GM03348 (cell line): ENCODE results near the gene SPTBN5.
A peak's percentile ranks its signal among the peaks of the same experiment; 100 is the strongest.

Experiments used
- DNase-seq: peaks from one replicate; pipeline ENCODE4 v3.0.0; 2012; ENCODE audit warnings: low spot score

Gene SPTBN5

DNA sequence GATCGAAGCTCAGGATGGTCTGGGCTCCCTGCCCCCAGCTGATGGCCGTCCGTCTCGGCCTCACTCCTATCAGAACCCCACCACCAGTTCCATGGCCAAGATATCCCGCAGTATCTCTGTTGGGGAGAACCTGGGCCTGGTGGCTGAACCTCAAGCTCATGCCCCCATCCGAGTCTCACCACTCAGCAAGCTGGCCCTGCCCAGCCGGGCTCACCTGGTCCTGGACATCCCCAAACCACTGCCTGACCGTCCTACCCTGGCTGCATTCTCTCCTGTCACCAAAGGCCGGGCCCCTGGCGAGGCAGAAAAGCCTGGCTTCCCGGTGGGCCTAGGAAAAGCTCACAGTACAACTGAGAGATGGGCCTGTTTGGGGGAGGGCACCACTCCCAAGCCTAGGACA lies 70.4 kb downstream of the SPTBN5 start:
- DNase-seq, result no peak

DNA sequence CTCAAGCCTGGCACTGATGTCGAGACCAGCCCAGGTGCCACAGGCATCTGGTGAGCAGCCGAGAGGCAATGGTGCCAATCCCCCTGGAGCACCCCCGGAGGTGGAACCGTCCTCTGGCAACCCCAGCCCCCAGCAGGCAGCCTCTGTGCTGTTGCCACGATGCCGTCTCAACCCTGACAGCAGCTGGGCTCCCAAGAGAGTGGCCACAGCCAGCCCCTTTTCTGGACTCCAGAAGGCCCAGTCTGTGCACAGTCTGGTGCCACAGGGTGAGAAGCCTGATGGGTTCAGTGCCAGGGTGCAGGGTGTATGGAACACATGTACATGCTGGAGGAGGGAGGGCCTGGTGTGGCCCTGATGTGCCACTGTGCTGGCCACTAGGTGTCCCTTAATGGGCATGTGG lies 70.9 kb downstream of the SPTBN5 start:
- DNase-seq, result no peak

- DNase-seq, result no peak
These were observed 71.4 kb downstream of the SPTBN5 start for GRCh38 chr15:41822471-41822870.

GRCh38 chr15:41821831-41822230 lies 72.0 kb downstream of the SPTBN5 start:
- no peak for DNase-seq

- DNase-seq, result no peak
These were observed 72.9 kb downstream of the SPTBN5 start for GRCh38 chr15:41820791-41821423.

DNA sequence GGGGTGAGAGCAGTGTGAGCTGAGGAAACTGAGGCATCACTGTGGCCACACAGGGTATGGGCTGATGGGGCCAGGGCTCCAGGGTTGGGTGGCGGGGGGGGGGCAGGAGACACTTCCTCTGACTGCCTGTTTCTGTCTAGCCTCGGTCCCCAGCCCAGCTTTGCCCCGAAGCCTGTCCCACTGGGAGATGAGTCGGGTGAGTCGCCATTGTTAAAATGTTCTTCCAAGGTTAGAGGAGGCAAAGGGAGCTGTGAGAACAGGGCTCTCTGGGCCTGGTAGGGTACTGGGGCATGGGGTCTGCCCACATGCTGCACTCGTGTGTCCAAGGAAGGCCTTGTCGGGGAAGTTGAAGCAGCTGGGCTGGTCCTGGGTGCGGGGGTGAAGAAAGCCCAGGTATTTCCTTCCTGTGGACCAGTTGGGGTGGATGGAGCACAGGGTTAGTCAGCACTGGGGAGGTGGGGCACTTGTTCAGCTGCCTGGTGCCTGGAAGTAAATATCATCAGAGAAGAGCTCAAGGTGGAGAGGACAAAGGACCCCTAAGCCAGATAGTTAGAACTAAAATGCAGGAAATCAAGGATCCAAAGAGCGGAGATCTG lies 74.3 kb downstream of the SPTBN5 start:
- no peak for DNase-seq

DNA sequence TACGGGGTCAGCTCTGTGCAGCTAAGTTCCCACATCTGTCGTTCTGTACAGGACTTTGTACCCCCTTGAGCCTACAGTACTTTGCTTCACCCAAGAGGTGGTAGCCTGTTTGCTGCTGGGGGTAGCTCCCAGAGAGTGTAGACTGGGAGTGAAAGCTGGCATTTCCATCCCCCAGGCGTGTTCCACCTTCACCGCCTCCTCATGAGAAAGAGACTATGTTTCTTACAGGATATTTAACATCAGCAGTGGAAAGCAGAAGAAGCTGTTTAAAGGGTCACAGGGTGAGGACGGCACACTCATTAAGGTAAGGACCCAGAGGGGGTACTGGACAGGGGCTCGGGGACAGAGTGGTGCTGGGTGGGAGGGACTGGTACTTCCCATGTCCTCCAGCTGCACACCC lies 76.1 kb downstream of the SPTBN5 start:
- no peak for DNase-seq

DNA sequence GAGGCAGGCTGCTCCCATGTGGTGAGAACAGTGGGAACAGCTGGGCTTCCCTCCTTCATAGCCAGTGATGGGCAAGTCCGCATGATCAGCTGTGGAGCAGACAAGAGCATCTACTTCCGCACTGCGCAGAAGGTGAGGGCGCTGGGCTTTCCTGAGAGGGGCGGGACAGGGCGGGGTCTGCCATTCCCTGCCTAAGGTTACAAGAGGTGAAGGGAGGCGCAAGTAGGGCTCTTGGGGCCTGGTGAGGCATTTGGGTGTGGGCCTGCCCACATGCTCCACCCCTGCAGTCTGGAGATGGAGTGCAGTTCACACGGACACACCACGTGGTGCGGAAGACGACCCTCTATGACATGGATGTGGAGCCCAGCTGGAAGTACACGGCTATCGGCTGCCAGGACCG lies 76.5 kb downstream of the SPTBN5 start:
- DNase-seq, result no peak

- no peak for DNase-seq
These were observed 77.1 kb downstream of the SPTBN5 start for GRCh38 chr15:41816788-41817187.

GRCh38 chr15:41814534-41814933 lies 79.3 kb downstream of the SPTBN5 start:
- DNase-seq, result no peak

DNA sequence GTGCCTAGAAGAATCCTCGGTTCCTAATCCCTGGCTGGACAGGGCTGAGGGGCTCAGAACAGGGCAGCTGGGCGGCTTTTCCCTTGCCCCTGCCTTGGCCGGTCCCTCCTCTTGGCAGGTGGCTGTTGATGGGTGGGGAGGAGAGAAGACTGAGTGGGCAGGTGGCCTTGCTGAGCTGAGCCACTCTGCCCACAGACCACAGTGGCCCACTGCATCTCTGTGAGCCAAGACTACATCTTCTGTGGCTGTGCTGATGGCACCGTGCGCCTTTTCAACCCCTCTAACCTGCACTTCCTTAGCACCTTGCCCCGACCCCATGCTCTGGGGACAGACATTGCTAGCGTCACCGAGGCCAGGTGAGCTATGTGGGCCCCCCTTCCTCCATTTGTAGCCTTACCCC lies 80.4 kb downstream of the SPTBN5 start:
- no peak for DNase-seq

- DNase-seq, result no peak
These were observed 81.0 kb downstream of the SPTBN5 start for GRCh38 chr15:41812820-41813375.

GRCh38 chr15:41811432-41812195 lies 82.2 kb downstream of the SPTBN5 start:
- peak; percentile 92 for DNase-seq

DNA sequence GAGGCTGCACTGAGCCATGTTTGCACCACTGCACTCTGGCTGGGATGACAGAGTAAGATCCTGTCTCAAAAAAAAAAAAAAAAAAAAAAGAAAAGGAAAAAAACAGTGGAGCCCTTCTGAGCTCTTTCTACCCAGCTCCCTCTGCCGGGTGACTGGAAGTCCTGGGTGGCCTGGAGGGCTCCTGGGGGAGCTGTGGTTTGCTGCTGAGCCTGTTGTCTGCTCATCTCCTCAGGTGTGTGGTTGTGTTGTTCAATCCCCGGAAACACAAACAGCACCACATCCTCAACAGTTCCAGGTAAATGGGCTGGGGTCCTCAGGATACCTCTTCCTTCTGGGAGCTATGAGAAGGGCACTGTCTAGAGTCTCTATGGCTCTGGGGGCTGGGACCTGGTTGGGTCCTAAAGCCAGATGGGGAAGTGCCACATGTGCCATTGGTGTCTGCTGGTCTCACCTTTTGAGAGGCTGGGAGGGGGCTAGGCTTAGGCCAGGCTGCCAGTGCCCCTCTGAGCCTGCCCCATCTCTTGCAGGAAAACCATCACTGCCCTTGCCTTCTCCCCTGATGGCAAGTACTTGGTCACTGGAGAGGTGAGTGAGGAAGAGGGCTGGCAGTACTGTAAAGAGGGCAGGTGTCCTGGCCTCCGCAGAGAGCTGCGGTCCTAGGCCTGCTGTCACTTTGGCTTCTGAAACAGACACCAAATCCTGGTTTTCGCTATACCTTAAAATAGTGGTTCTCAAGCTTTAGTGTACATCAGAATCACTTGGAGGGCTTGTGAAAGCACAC lies 83.0 kb downstream of the SPTBN5 start:
- DNase-seq, result no peak

DNA sequence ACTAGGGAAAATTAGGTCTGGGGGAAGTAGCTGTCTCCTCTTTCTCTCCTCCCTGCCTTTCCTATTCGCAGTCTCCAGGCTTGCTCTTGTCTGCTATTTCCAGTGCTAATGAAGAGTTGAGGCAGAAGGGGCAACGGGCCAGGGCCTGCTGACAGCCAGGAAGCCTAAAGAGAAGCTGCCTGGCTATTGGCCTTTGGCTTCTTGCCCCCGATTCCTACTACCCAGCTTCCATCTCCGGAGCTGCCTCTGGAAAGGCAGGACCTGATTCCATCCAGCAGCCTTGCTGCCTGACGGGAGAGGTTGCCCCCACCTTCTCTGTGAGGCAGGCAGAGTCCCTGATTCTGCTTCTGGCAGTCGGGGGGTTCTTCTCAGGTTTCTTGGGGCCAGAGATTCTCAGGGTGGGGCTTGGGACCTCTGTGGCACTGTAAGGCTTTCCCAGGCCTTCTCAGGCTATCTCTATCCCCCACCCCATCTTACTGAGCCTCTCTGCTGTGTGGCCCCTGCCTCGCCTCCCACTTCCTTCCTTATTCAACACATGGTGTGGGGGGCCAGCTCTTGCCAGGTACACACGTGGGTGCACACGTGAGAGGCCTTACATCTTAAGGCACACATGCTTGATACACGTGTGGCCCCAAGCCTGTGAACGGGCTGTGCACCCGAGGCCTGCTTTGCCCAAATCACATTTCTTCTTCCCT lies 84.2 kb downstream of the SPTBN5 start:
- DNase-seq, result no peak

- peak; percentile 31 for DNase-seq
These were observed 84.7 kb downstream of the SPTBN5 start for GRCh38 chr15:41809121-41809520.

- no peak for DNase-seq
These were observed 87.3 kb downstream of the SPTBN5 start for GRCh38 chr15:41806291-41807181.

DNA sequence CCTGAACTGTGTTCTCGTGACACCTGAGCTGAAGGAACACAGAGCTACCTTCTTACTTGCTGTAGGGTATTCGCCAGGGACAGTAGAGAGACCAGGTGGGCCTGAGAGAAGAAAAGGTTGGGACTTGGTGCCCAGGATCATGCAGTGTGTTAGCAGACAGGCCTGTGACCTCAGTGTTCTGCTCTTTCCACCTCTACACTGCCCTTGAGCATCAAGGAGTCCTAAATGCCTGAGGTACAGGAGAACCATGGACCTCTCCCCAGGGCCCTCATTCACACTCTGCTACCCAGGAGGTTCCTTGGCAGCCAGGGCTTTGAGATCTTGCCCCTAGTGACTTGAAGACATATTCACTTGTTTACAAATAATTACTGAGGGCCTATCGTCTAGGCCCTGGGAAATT lies 88.1 kb downstream of the SPTBN5 start:
- no peak for DNase-seq

- DNase-seq, result no peak
These were observed 88.8 kb downstream of the SPTBN5 start for GRCh38 chr15:41804916-41805666.

GRCh38 chr15:41804361-41804760 lies 89.5 kb downstream of the SPTBN5 start:
- no peak for DNase-seq
